Chondrocyte (in vitro differentiated cells): ENCODE results near the gene ZNF846. TPM values are rescaled to one million over a fixed set of nuclear protein-coding genes. Genes with fewer than 3 reads are reported as not detected.
"Not testable (repeated sequence)": the region's sequence is repeated elsewhere in the genome, so short reads cannot be mapped to it uniquely, and the experiment has no call there.

ENCODE experiments used
- DNase-seq: peaks from one replicate; pipeline ENCODE4 v3.0.0; 2021; ENCODE audit warnings: mixed read lengths, low spot score
- H3K27ac Mint-ChIP-seq: one replicate; pipeline ENCODE4 v1.8.0; 2021; ENCODE audit warnings: mild to moderate bottlenecking, moderate library complexity, mixed read lengths; ENCODE audit not compliant: unreplicated experiment
- H3K27me3 Mint-ChIP-seq: 2 replicates; pipeline ENCODE4 v1.8.0; 2021; ENCODE audit warnings: low read depth, mixed read lengths
- H3K36me3 Mint-ChIP-seq: 2 replicates; pipeline ENCODE4 v1.8.0; 2021; ENCODE audit warnings: low read depth, mixed read lengths
- H3K4me1 Mint-ChIP-seq: 2 replicates; pipeline ENCODE4 v1.8.0; 2021; ENCODE audit warnings: low read depth, mild to moderate bottlenecking, mixed read lengths
- H3K4me3 Mint-ChIP-seq: one replicate; pipeline ENCODE4 v1.8.0; 2021; ENCODE audit warnings: mild to moderate bottlenecking, moderate library complexity, mixed read lengths; ENCODE audit not compliant: unreplicated experiment
- H3K9me3 Mint-ChIP-seq: 2 replicates; pipeline ENCODE4 v1.8.0; 2021; ENCODE audit warnings: low read depth, mixed read lengths
- CTCF ChIP-seq: fragments of 200-600 bp; sonication (generic); IDR thresholded peaks from 2 replicates; pipeline ENCODE4 v1.5.0; 2021; ENCODE audit warnings: antibody characterized with exemption, mild to moderate bottlenecking, moderate library complexity
- total RNA-seq: library from RNA; stranded (reverse); gene quantifications from 3 replicates; pipeline ENCODE4 v1.2.1, GENCODE V29; 2021

ZNF846 gene
- total RNA-seq, 1 donor from 2014 or later, result 18.8 TPM

DNA sequence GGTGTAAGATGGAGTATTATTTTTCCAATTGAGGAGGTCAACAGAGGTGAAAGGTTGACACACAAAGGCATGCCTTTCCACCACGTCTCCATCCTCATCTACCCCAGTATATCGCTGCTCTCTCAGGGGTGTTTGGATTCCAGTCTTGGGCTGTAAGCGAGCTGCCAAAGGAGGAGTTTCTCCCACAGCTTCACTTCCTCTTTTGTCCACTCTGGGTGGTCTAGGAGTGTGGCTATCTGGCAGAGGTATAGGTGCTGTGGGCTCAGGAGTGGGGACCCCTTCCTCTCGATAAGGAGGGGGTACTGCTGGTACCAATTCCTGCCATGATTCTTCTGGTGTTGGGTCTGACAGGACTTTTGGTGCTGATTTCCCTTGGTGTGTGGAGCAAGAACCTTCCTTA lies 39.4 kb downstream of the ZNF846 start:
- Mint-ChIP-seq H3K27ac (no peak overlapping the region), H3K4me1 (no peaks in the 10 kb centered on the region)

GRCh38 chr19:9727644-9728043 lies 40.9 kb downstream of the ZNF846 start:
- Mint-ChIP-seq H3K4me1 (no peaks in the 10 kb centered on the region), H3K36me3 (peaks cover 2% of the 10 kb centered on the region), H3K27me3 (no peaks in the 10 kb centered on the region), H3K27ac (no peak overlapping the region), H3K4me3 (no peak overlapping the region), H3K9me3 (peaks cover 24% of the 10 kb centered on the region)
- TF ChIP-seq CTCF, result no peak
- no peak for DNase-seq

More for the DNA sequence above, 39.4 kb downstream of the ZNF846 start:
- DNase-seq, result no peak
- Mint-ChIP-seq H3K4me3 (no peak overlapping the region), H3K9me3 (peaks cover 23% of the 10 kb centered on the region), H3K36me3 (no peaks in the 10 kb centered on the region), H3K27me3 (no peaks in the 10 kb centered on the region)
- TF ChIP-seq CTCF, result no peak

DNA sequence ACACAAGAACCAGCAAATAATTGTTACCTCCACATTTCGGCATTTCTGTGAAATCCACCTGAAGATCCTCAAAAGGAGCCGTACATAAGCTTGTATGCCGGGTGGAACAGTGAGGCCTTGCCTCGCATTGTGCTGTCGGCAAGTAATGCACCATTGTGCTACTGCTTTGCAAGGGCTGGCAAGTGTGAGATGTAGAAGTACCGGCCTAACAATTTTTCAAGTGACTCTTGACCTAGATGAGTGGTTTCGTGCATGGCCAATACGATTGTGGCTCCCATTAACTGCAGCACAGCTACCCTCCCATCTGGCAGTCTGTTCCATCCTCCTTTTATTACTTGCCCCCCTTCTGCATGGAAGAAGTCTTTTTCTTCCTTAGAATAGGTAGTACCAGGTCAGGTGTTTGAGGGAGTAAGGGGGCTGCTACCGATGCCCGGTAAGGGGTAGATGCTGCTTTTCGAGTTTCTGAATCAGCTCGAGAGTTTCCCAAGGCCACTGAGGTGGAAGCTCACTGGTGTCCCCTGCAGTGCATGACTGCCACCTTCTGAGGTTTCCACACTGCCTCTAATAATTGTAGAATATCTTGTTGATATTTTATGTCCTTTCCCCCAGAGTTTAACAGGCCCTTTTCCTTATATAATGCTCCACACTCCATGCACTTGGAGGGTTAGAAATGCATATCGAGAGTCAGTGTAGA lies 42.9 kb downstream of the ZNF846 start:
- H3K4me1 Mint-ChIP-seq, result not testable (repeated sequence)

DNA sequence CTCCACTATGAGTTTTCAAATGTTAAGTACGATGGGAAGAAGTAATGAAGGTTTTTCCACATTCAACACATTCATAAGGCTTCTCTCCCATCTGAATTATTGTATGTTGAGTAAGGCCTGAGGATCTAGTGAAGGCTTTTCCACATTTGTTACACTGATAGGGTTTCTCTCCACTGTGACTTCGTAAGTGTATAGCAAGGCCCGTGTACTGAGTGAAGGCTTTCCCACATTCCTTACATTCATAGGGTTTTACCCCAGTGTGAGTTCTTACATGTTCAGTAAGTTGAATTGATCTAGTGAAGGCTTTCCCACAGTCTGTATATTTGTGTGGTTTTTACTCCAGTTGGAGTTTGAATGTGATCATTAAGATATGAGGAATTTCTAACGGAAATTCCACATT lies 44.4 kb downstream of the ZNF846 start:
- Mint-ChIP-seq H3K27me3 (no peaks in the 10 kb centered on the region), H3K27ac (no peak overlapping the region), H3K4me1 (no peaks in the 10 kb centered on the region), H3K36me3 (peaks cover 2% of the 10 kb centered on the region), H3K4me3 (no peak overlapping the region), H3K9me3 (peaks cover 22% of the 10 kb centered on the region)
- DNase-seq, result no peak
- TF ChIP-seq CTCF, result no peak

More for the DNA sequence above, 42.9 kb downstream of the ZNF846 start:
- not testable (repeated sequence) for H3K36me3 Mint-ChIP-seq, H3K4me3 Mint-ChIP-seq, DNase-seq, H3K27me3 Mint-ChIP-seq, H3K27ac Mint-ChIP-seq
- H3K9me3 Mint-ChIP-seq, result peaks cover 22% of the 10 kb centered on the region

DNA sequence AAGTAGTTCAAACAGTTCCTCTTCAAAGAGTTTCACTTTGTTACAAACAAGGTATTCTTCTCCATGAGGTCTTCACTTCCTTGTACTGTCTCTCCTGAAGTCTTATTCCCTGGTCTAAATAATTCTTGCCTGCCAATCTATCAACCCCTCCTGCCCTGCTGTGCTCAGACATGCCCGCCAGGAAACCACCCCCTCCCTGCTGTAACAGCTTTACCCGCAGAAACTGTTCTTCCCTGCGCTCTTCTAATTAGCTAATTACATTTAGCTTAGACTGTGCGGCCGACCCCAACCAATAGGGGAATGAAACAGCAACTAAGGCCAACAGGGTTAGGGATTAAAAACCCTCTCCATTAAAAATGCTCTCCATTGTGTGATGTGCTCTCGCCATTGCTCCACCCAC lies 46.7 kb downstream of the ZNF846 start:
- DNase-seq, result no peak
- TF ChIP-seq CTCF, result no peak
- Mint-ChIP-seq H3K9me3 (peaks cover 22% of the 10 kb centered on the region), H3K36me3 (peaks cover 2% of the 10 kb centered on the region), H3K4me3 (no peak overlapping the region), H3K27ac (no peak overlapping the region), H3K27me3 (peaks cover 3% of the 10 kb centered on the region), H3K4me1 (no peaks in the 10 kb centered on the region)

DNA sequence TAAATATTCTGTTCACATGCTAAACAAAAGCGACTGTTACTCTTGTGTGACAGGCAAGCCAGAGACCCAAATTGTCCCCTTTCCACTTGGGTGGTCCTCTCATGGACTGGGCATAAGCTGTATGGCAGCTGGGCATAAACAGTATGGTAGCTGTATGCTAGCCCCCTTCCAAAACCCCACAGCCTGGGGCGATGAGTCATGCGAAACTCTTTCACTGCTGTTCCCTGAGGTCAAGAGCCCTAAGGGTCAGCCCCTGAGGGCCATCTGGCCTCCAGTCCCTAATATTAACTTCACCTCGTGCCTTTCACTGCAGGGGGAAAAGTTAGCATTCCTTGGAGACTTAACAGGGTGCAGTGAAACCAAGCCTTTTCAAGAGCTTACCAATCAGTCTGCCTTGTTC lies 48.0 kb downstream of the ZNF846 start:
- H3K27me3 Mint-ChIP-seq, result peaks cover 3% of the 10 kb centered on the region
- H3K4me1 Mint-ChIP-seq, result no peaks in the 10 kb centered on the region
- peaks cover 22% of the 10 kb centered on the region for H3K9me3 Mint-ChIP-seq
- peaks cover 2% of the 10 kb centered on the region for H3K36me3 Mint-ChIP-seq
- no peak overlapping the region for H3K4me3 Mint-ChIP-seq
- no peak for DNase-seq
- no peak for TF ChIP-seq CTCF
- H3K27ac Mint-ChIP-seq, result no peak overlapping the region
